Glomerular visceral epithelial cell (primary cell): ENCODE measurements around the gene EHMT2.
"Not testable (repeated sequence)": the region's sequence is repeated elsewhere in the genome, so short reads cannot be mapped to it uniquely, and the experiment has no call there.

Source experiments
- DNase-seq: peaks from one replicate; pipeline ENCODE4 v3.0.0-alpha.2; 2016; ENCODE audit errors: extremely low spot score

The EHMT2 gene

GRCh38 chr6:31838114-31838553 lies 59.4 kb downstream of the EHMT2 start:
- DNase-seq: not testable (repeated sequence)

GRCh38 chr6:31837369-31838113 lies 60.0 kb downstream of the EHMT2 start:
- DNase-seq: no peak

DNA sequence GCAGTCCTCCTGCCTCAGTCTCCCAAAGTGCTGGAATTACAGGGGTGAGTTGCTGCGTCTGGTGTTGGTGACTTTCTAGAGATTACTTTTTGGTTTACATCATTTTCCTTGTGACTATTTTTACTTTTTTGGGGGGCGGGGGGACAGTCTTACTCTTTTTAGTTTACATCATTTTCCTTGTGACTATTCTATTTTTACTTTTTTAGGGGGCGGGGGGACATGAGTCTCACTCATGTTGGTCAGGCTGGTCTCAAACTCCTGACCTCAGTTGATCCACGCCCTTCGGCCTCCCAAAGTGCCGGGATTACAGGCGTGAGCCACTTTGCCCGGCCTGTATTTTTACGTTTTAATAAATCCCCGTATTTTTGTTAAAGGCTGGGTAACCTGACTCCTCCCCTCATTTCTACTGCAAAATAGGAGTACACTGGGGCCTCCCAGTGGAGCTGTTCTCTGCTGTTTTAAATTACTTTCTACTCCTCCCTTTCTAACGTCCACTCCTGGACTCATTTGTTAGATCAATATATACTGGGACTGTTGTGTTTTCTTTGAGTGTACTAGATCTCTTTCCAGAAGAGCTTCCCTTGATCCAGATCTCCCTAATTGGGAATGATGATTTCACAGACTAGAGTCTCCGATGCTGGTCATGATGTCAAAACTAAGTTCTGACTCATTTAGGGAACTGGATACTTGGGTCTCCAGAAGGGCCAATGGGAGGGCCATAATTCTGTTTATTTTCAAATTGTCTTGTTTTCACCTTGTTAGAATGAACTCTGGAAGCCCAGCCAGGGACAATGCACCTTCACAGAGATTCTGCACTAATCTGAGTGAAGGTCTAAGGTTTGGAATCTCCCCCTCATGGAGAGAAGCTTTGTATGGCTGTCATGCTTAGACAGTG lies 60.8 kb downstream of the EHMT2 start:
- no peak for DNase-seq

GRCh38 chr6:31836047-31836473 lies 61.4 kb downstream of the EHMT2 start:
- DNase-seq: no peak

GRCh38 chr6:31834367-31835250 lies 62.9 kb downstream of the EHMT2 start:
- DNase-seq: peak; percentile 88

DNA sequence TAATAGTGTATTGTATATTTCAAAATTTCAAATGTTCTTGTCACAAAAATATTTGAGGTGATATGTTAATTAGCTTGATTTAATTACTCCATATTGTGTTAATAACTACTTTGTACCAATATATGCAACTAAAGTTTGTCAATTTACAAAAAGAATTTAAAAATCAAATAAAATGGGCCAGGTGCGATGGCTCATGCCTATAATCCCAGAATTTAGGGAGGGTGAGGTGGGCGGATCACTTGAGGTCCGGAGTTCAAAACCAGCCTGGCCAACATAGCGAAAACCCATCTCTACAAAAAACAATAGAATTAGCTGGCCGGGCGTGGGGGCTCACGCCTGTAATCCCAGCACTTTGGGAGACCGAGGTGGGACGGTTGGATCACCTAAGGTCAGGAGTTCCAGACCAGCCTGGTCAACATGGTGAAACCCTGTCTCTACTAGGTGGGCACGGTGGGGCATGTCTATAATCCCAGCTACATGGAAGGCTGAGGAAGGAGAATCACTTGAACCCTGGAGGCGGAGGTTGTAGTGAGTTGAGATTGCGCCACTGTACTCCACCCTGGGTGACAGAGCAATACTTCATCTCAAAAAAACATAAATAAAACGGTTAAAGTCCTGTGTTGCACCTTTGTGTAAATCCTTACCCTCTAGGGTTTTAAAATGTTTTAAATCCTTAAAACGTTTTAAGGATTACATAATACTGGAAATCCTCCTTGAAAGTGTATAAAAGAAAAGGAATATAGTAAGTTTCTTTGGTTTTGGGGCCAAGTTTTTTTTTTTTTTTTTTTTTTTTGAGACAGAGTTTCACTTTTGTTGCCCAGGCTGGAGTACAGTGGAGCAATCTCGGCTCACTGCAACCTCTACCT lies 65.9 kb downstream of the EHMT2 start:
- no peak for DNase-seq

DNA sequence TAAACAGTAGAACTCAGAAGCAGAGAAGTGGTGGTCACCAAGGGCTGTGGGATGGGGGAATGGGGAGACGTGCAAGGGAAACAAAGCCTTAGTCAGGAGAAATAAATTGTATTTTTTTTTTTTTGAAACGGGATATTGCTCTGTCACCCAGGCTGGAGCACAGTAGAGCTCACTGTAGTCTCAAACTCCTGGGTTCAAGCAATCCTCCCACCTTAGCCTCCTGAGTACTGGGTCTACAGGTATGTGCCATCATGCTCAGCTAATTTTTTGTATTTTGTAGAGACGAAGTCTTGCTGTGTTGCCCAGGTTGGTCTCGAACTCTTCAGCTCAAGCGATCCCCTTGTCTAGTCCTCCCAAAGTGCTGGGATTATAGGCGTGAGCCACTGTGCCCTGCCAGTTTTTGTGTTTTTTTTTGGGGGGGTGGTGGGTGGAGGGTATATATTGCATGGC lies 66.6 kb downstream of the EHMT2 start:
- no peak for DNase-seq
